MCF 10A (cell line): ENCODE data around the gene MYO16. TPM values are rescaled to one million over a fixed set of nuclear protein-coding genes. Genes with fewer than 3 reads are reported as not detected.

Experiments
- BruUV-seq: library from RNA; stranded (reverse); fragments of 400-500 nt; replicated peaks from 2 replicates; lab custom pipeline; 2021; lab: Mats Ljungman, UMichigan
- CTCF ChIA-PET: fragments of 300-600 bp; sonication (Branson Sonifier 250); formaldehyde crosslinking; extraction: SDS; loops from one replicate; lab custom pipeline; 2021; ENCODE audit warnings: antibody characterized with exemption, inconsistent platforms; lab: Yijun Ruan, JAX
- POLR2A ChIA-PET: fragments of 300-600, 350-650 bp; sonication (Branson Sonifier 250); formaldehyde crosslinking; extraction: SDS; loops from one replicate; lab custom pipeline; 2020; ENCODE audit warnings: antibody characterized with exemption, inconsistent platforms; lab: Yijun Ruan, JAX
- DNase-seq: peaks from one replicate; pipeline ENCODE4 v3.0.0-alpha.2; 2018; ENCODE audit not compliant: unreplicated experiment
- H3K27ac Mint-ChIP-seq: one replicate; pipeline ENCODE4 v1.8.0; 2022; ENCODE audit warnings: mild to moderate bottlenecking, low read depth, mixed read lengths; ENCODE audit not compliant: unreplicated experiment
- H3K27me3 Mint-ChIP-seq: one replicate; pipeline ENCODE4 v1.8.0; 2022; ENCODE audit warnings: mixed read lengths; ENCODE audit not compliant: insufficient read depth, unreplicated experiment
- H3K36me3 Mint-ChIP-seq: one replicate; pipeline ENCODE4 v1.8.0; 2022; ENCODE audit warnings: mild to moderate bottlenecking, moderate library complexity, mixed read lengths; ENCODE audit not compliant: insufficient read depth, unreplicated experiment
- H3K4me1 Mint-ChIP-seq: one replicate; pipeline ENCODE4 v1.8.0; 2022; ENCODE audit warnings: mixed read lengths; ENCODE audit not compliant: insufficient read depth, unreplicated experiment
- H3K4me3 Mint-ChIP-seq: one replicate; pipeline ENCODE4 v1.8.0; 2022; ENCODE audit warnings: mild to moderate bottlenecking, moderate library complexity, mixed read lengths; ENCODE audit not compliant: unreplicated experiment
- H3K9me3 Mint-ChIP-seq: one replicate; pipeline ENCODE4 v1.8.0; 2022; ENCODE audit warnings: mixed read lengths; ENCODE audit not compliant: unreplicated experiment
- CTCF ChIP-seq: fragments of 200-600 bp; IDR thresholded peaks from one replicate; pipeline ENCODE4 v1.8.0; 2022; ENCODE audit warnings: antibody characterized with exemption, mild to moderate bottlenecking; ENCODE audit not compliant: unreplicated experiment
- intact Hi-C: fragments of 100-400 bp; cut with micrococcal nuclease; formaldehyde crosslinking; loops from 2 replicates; pipeline ENCODE4 v1.14.1; 2022
- total RNA-seq: library from RNA; stranded (reverse); gene quantifications from 2 replicates; pipeline ENCODE4 v1.2.3, GENCODE V29; 2022

The MYO16 gene
- total RNA-seq, 1 experiment from 2014 or later: not detected

- no peaks in the 10 kb centered on the region for H3K9me3 Mint-ChIP-seq
- intact Hi-C loops: loop anchor here (1.0 kb wide), 1 partner anchor 42 kb away; no protein-coding TSS in a partner anchor
- H3K27me3 Mint-ChIP-seq: no peaks in the 10 kb centered on the region
- peak overlapping the region; percentile 70 for H3K27ac Mint-ChIP-seq
- H3K4me3 Mint-ChIP-seq: peak overlapping the region; percentile 35
- ChIA-PET CTCF (interaction anchor here (0.8 to 8.5 kb wide), 4 partner anchors 16 to 54 kb away, joined by 3 to 74 read pairs (median 3); no protein-coding TSS in a partner anchor), POLR2A (interaction anchor here (0.5 to 7.7 kb wide), 4 partner anchors 42 to 824 kb away, joined by 3 to 74 read pairs (median 4); no protein-coding TSS in a partner anchor)
- TF ChIP-seq CTCF: no peak
- peak; percentile 85 for DNase-seq
- H3K36me3 Mint-ChIP-seq: no peaks in the 10 kb centered on the region
- peaks cover 22% of the 10 kb centered on the region for H3K4me1 Mint-ChIP-seq
- no TSS peak for BruUV-seq
Observed at GRCh38 chr13:108957369-108958012, 328.1 kb downstream of the MYO16 start.

DNA sequence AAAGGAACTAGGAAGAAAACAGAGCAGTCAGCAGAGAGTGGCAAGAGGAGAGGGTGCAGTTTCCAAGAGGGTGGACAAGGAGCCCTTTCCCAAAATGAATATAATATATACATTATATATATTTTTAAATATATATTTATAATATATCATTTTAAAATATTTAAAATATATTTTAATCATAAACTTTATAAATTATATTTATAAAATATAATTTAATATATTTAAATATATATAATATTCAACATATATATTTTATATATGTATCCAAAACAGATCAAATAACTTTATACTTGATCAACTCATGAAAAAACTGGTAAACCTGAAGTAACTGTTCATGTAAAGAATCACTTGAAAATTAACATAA lies 328.6 kb downstream of the MYO16 start:
- Mint-ChIP-seq H3K4me1 (peaks cover 23% of the 10 kb centered on the region), H3K27me3 (no peaks in the 10 kb centered on the region), H3K4me3 (peak overlapping the region; percentile 35), H3K27ac (peak overlapping the region; percentile 70), H3K9me3 (no peaks in the 10 kb centered on the region), H3K36me3 (no peaks in the 10 kb centered on the region)
- no peak for TF ChIP-seq CTCF
- POLR2A ChIA-PET: interaction anchor here (0.5 to 7.7 kb wide), 4 partner anchors 42 to 823 kb away, joined by 3 to 74 read pairs (median 4); no protein-coding TSS in a partner anchor
- DNase-seq: no peak
- BruUV-seq: no TSS peak
- CTCF ChIA-PET: interaction anchor here (8.5 kb wide), 1 partner anchor 43 kb away, joined by 74 read pairs; no protein-coding TSS in a partner anchor
- intact Hi-C loops: no loop called here

DNA sequence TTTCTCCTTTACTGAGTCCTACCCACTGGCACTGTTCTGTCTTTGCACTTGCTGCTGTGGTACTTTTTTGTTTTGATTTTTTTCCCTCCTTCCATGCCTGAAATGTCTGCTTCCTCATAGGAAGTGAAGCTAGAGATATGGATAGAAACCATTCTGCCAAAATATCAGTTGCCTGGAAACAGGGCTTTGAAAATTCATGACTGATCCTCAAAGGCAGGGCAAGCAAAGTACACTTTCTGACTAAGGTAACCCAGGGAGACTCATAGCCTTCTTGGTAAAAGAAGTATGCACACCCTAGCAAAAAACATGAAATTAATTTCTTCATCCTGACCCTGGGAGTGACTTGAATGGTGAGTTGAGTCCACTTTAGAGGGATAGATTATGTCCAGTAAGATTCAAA lies 329.8 kb downstream of the MYO16 start:
- Mint-ChIP-seq H3K4me1 (peaks cover 35% of the 10 kb centered on the region), H3K9me3 (no peaks in the 10 kb centered on the region), H3K27me3 (no peaks in the 10 kb centered on the region), H3K4me3 (no peak overlapping the region), H3K36me3 (no peaks in the 10 kb centered on the region), H3K27ac (peak overlapping the region; percentile 61)
- intact Hi-C loops: no loop called here
- no TSS peak for BruUV-seq
- TF ChIP-seq CTCF: no peak
- DNase-seq: no peak
- ChIA-PET POLR2A (interaction anchor here (0.5 to 7.7 kb wide), 6 partner anchors 28 to 396 kb away, joined by 3 to 74 read pairs (median 4); no protein-coding TSS in a partner anchor), CTCF (interaction anchor here (0.6 to 8.5 kb wide), 10 partner anchors 24 to 1014 kb away, joined by 3 to 74 read pairs (median 3); no protein-coding TSS in a partner anchor)

DNA sequence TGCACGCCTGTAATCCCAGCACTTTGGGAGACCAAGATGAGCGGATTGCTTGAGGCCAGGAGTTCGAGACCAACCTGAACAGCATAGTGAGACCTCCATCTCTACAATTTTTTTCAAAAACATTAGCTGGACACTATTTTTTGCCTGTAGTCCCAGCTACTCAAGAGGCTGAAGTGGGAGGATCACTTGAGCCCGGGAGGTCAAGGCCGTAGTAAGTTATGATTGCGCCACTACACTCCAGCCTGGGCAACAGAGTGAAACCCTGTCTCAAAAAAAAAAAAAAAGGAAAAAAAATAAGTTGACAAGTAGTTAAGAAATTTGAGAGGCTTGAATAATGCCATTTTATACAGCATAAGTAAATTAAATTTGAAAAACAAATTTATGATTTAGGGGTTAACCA lies 330.6 kb downstream of the MYO16 start:
- no peak overlapping the region for H3K27ac Mint-ChIP-seq
- no TSS peak for BruUV-seq
- POLR2A ChIA-PET: interaction anchor here (0.8 to 7.7 kb wide), 6 partner anchors 27 to 1154 kb away, joined by 3 to 74 read pairs (median 5); no protein-coding TSS in a partner anchor

More for the DNA sequence above, 330.6 kb downstream of the MYO16 start:
- no peak for DNase-seq
- no peak for TF ChIP-seq CTCF
- H3K4me1 Mint-ChIP-seq: peaks cover 43% of the 10 kb centered on the region
- CTCF ChIA-PET: interaction anchor here (0.6 to 8.5 kb wide), 17 partner anchors 12 to 1150 kb away, joined by 3 to 74 read pairs (median 4); no protein-coding TSS in a partner anchor
- H3K9me3 Mint-ChIP-seq: no peaks in the 10 kb centered on the region
- no peaks in the 10 kb centered on the region for H3K36me3 Mint-ChIP-seq
- intact Hi-C loops: loop anchor here (5.0 kb wide), 2 partner anchors 312 to 432 kb away; no protein-coding TSS in a partner anchor
- no peak overlapping the region for H3K4me3 Mint-ChIP-seq
- no peaks in the 10 kb centered on the region for H3K27me3 Mint-ChIP-seq
